Stimulated activated CD8-positive, alpha-beta memory T cell treated with anti-CD3 and anti-CD28 coated beads, Interleukin-7, amount 100 ng/mL, for 48 hours (primary cell): Measurements from ENCODE around the gene CEP85.

Experiments
- DNase-seq, 2 donors: peaks; one replicate each; pipeline ENCODE4 v3.0.0-alpha.2; 2020; ENCODE audit warnings: low read depth in 1 of 2; ENCODE audit errors: extremely low read depth in 1 of 2

CEP85 gene

GRCh38 chr1:26314501-26314900 is 80.5 kb downstream of the CEP85 start:
- DNase-seq, result no peak

- DNase-seq, result no peak
Measured at GRCh38 chr1:26315874-26316850, 82.2 kb downstream of the CEP85 start.

- DNase-seq, result no peak
Measured at GRCh38 chr1:26317146-26317545, 83.1 kb downstream of the CEP85 start.

- DNase-seq, result peak; percentile 49 to 68
Measured at GRCh38 chr1:26317612-26318337, 83.8 kb downstream of the CEP85 start, which contains the start of gene CD52. Gene CD52 (plus strand): TSS chr1:26317958. CDS start chr1:26318018, 60 bp downstream.

GRCh38 chr1:26318338-26319064 is 84.5 kb downstream of the CEP85 start:
- peak in 1 of 2 donors; percentile 62 for DNase-seq

- no peak for DNase-seq
Measured at GRCh38 chr1:26320896-26321295, 86.9 kb downstream of the CEP85 start.

GRCh38 chr1:26321315-26322041 is 87.5 kb downstream of the CEP85 start:
- DNase-seq, result peak; percentile 76 to 90

- DNase-seq, result no peak
Measured at GRCh38 chr1:26322042-26322331, 88.0 kb downstream of the CEP85 start.

- DNase-seq, result no peak
Measured at GRCh38 chr1:26323382-26323781, 89.4 kb downstream of the CEP85 start.

- no peak for DNase-seq
Measured at GRCh38 chr1:26324550-26324949, 90.5 kb downstream of the CEP85 start.

- DNase-seq, result no peak
Measured at GRCh38 chr1:26327956-26328362, 94.0 kb downstream of the CEP85 start.
